Activated T-helper 2 cell treated with anti-CD3 and anti-CD28 coated beads, Interferon-gamma antibody, Interleukin-2, Interleukin-4, amounts not matched to agents 10 μg/mL and 5 μg/mL and 100 μg/mL, durations not matched to agents 14 hours and 24 hours and 36 hours (primary cell): ENCODE data around the gene CRLF1. TPM values are rescaled to one million over a fixed set of nuclear protein-coding genes. Genes with fewer than 3 reads are reported as not detected.

Experiments used
- DNase-seq: peaks from one replicate; pipeline ENCODE4 v3.0.0; 2021; ENCODE audit warnings: low spot score
- H3K27ac Mint-ChIP-seq: one replicate; pipeline ENCODE4 v1.8.0; 2021; ENCODE audit warnings: mixed read lengths
- H3K27me3 Mint-ChIP-seq: one replicate; pipeline ENCODE4 v1.8.0; 2021; ENCODE audit warnings: low read depth, mixed read lengths
- H3K36me3 Mint-ChIP-seq: one replicate; pipeline ENCODE4 v1.8.0; 2021; ENCODE audit warnings: low read depth, mixed read lengths
- H3K4me1 Mint-ChIP-seq: one replicate; pipeline ENCODE4 v1.8.0; 2021; ENCODE audit warnings: low read depth, mixed read lengths
- H3K4me3 Mint-ChIP-seq: one replicate; pipeline ENCODE4 v1.8.0; 2021; ENCODE audit warnings: low read depth, mild to moderate bottlenecking, moderate library complexity, mixed read lengths
- H3K9me3 Mint-ChIP-seq: one replicate; pipeline ENCODE4 v1.8.0; 2021; ENCODE audit warnings: mixed read lengths
- intact Hi-C: fragments of 100-400 bp; cut with micrococcal nuclease; formaldehyde crosslinking; loops from one replicate; pipeline ENCODE4 v1.15.1; 2023
- total RNA-seq: library from RNA; stranded (reverse); gene quantifications from 2 replicates; pipeline ENCODE4 v1.2.3, GENCODE V29; 2022

Gene CRLF1
- total RNA-seq, 1 donor from 2014 or later = not detected

GRCh38 chr19:18646535-18647370, 40.2 kb upstream of the CRLF1 start:
- peaks cover 2% of the 10 kb centered on the region for H3K4me1 Mint-ChIP-seq
- no peaks in the 10 kb centered on the region for H3K9me3 Mint-ChIP-seq
- H3K36me3 Mint-ChIP-seq = peaks cover 6% of the 10 kb centered on the region
- no peaks in the 10 kb centered on the region for H3K27me3 Mint-ChIP-seq
- no peak overlapping the region for H3K27ac Mint-ChIP-seq
- DNase-seq = no peak
- H3K4me3 Mint-ChIP-seq = no peak overlapping the region
- intact Hi-C loops = no loop called here

- Mint-ChIP-seq H3K36me3 (peaks cover 6% of the 10 kb centered on the region), H3K27me3 (no peaks in the 10 kb centered on the region), H3K4me3 (no peak overlapping the region), H3K9me3 (no peaks in the 10 kb centered on the region), H3K27ac (no peak overlapping the region), H3K4me1 (peaks cover 2% of the 10 kb centered on the region)
- intact Hi-C loops = no loop called here
- DNase-seq = no peak
These were observed 38.5 kb upstream of the CRLF1 start for GRCh38 chr19:18645035-18645511.

GRCh38 chr19:18644196-18645034, 37.8 kb upstream of the CRLF1 start:
- H3K27ac Mint-ChIP-seq = no peak overlapping the region
- DNase-seq = no peak
- intact Hi-C loops = no loop called here
- peaks cover 9% of the 10 kb centered on the region for H3K36me3 Mint-ChIP-seq
- no peak overlapping the region for H3K4me3 Mint-ChIP-seq
- H3K4me1 Mint-ChIP-seq = peaks cover 6% of the 10 kb centered on the region
- H3K27me3 Mint-ChIP-seq = no peaks in the 10 kb centered on the region
- no peaks in the 10 kb centered on the region for H3K9me3 Mint-ChIP-seq

- intact Hi-C loops = loop anchor here (5.0 kb wide), 1 partner anchor 193 kb away; the partner anchor contains the start of gene UPF1
- H3K4me1 Mint-ChIP-seq = peaks cover 21% of the 10 kb centered on the region
- H3K27me3 Mint-ChIP-seq = peaks cover 2% of the 10 kb centered on the region
- no peak for DNase-seq
- no peak overlapping the region for H3K4me3 Mint-ChIP-seq
- no peak overlapping the region for H3K27ac Mint-ChIP-seq
- no peaks in the 10 kb centered on the region for H3K9me3 Mint-ChIP-seq
- H3K36me3 Mint-ChIP-seq = peaks cover 9% of the 10 kb centered on the region
These were observed 33.2 kb upstream of the CRLF1 start for GRCh38 chr19:18639706-18640243.

GRCh38 chr19:18637673-18638630, 31.4 kb upstream of the CRLF1 start:
- peaks cover 5% of the 10 kb centered on the region for H3K27me3 Mint-ChIP-seq
- H3K4me3 Mint-ChIP-seq = peak overlapping the region; percentile 85
- H3K27ac Mint-ChIP-seq = peak overlapping the region; percentile 42
- H3K4me1 Mint-ChIP-seq = peaks cover 20% of the 10 kb centered on the region
- DNase-seq = no peak
- no peaks in the 10 kb centered on the region for H3K9me3 Mint-ChIP-seq
- intact Hi-C loops = loop anchor here (5.0 kb wide), 1 partner anchor 194 kb away; the partner anchor contains the start of gene UPF1
- H3K36me3 Mint-ChIP-seq = peaks cover 3% of the 10 kb centered on the region

- Mint-ChIP-seq H3K27me3 (peaks cover 5% of the 10 kb centered on the region), H3K4me3 (peak within 1 kb of the TSS; percentile 85), H3K9me3 (no peaks in the 10 kb centered on the region), H3K27ac (peak within 1 kb of the TSS; percentile 87), H3K4me1 (peaks cover 20% of the 10 kb centered on the region), H3K36me3 (peaks cover 3% of the 10 kb centered on the region)
- DNase-seq = no peak
- intact Hi-C loops = loop anchor here (1.0 to 5.0 kb wide), 4 partner anchors 115 to 295 kb away; partner anchors contain the start of genes COPE, DDX49, ELL and UPF1
These were observed 30.5 kb upstream of the CRLF1 start, which contains the start of gene KLHL26 for GRCh38 chr19:18636969-18637629. TSS of gene KLHL26 (plus strand) at chr19:18637028. CDS start at chr19:18637055, 27 bp downstream.

- Mint-ChIP-seq H3K36me3 (peaks cover 3% of the 10 kb centered on the region), H3K27me3 (peaks cover 5% of the 10 kb centered on the region), H3K9me3 (no peaks in the 10 kb centered on the region), H3K4me3 (peak overlapping the region; percentile 85), H3K27ac (peak overlapping the region; percentile 87), H3K4me1 (peaks cover 20% of the 10 kb centered on the region)
- DNase-seq = peak; percentile 97
- intact Hi-C loops = loop anchor here (1.0 to 5.0 kb wide), 4 partner anchors 114 to 296 kb away; partner anchors contain the start of genes COPE, DDX49, ELL and UPF1
These were observed 29.8 kb upstream of the CRLF1 start for GRCh38 chr19:18636183-18636968.

GRCh38 chr19:18635831-18636182, 29.2 kb upstream of the CRLF1 start:
- H3K36me3 Mint-ChIP-seq = peaks cover 3% of the 10 kb centered on the region
- H3K27me3 Mint-ChIP-seq = peaks cover 5% of the 10 kb centered on the region
- peaks cover 20% of the 10 kb centered on the region for H3K4me1 Mint-ChIP-seq
- peak overlapping the region; percentile 87 for H3K27ac Mint-ChIP-seq
- DNase-seq = no peak
- H3K9me3 Mint-ChIP-seq = no peaks in the 10 kb centered on the region
- intact Hi-C loops = loop anchor here (1.0 to 5.0 kb wide), 4 partner anchors 114 to 296 kb away; partner anchors contain the start of genes COPE, DDX49, ELL and UPF1
- peak overlapping the region; percentile 85 for H3K4me3 Mint-ChIP-seq

- intact Hi-C loops = loop anchor here (5.0 kb wide), 1 partner anchor 198 kb away; the partner anchor contains the start of gene UPF1
- H3K27ac Mint-ChIP-seq = no peak overlapping the region
- DNase-seq = no peak
- peaks cover 3% of the 10 kb centered on the region for H3K36me3 Mint-ChIP-seq
- H3K9me3 Mint-ChIP-seq = no peaks in the 10 kb centered on the region
- H3K27me3 Mint-ChIP-seq = peaks cover 9% of the 10 kb centered on the region
- H3K4me1 Mint-ChIP-seq = peaks cover 19% of the 10 kb centered on the region
- no peak overlapping the region for H3K4me3 Mint-ChIP-seq
These were observed 28.2 kb upstream of the CRLF1 start for GRCh38 chr19:18634612-18635297.

GRCh38 chr19:18633321-18633720, 26.7 kb upstream of the CRLF1 start:
- no peaks in the 10 kb centered on the region for H3K36me3 Mint-ChIP-seq

More at GRCh38 chr19:18633321-18633720, 26.7 kb upstream of the CRLF1 start:
- peaks cover 12% of the 10 kb centered on the region for H3K27me3 Mint-ChIP-seq
- H3K4me1 Mint-ChIP-seq = peaks cover 15% of the 10 kb centered on the region
- intact Hi-C loops = no loop called here
- no peak overlapping the region for H3K27ac Mint-ChIP-seq
- no peak for DNase-seq
- H3K4me3 Mint-ChIP-seq = no peak overlapping the region
- no peaks in the 10 kb centered on the region for H3K9me3 Mint-ChIP-seq
